Neuronal stem cell (in vitro differentiated cells): ENCODE measurements around the gene ATP2C2.
A peak's percentile ranks its signal among the peaks of the same experiment; 100 is the strongest.

ENCODE experiments used
- DNase-seq: peaks from one replicate; pipeline ENCODE4 v3.0.0-alpha.2; 2013; ENCODE audit warnings: low spot score
- H2AFZ ChIP-seq: one replicate; pipeline ENCODE4 v1.6.1; 2013; ENCODE audit warnings: mild to moderate bottlenecking, low read length, inconsistent platforms
- H2AK5ac ChIP-seq: 2 replicates; pipeline ENCODE4 v1.6.1; 2013; ENCODE audit warnings: low read depth, mild to moderate bottlenecking, inconsistent platforms, low read length, moderate library complexity, mixed read lengths
- H2BK120ac ChIP-seq: 2 replicates; pipeline ENCODE4 v1.6.1; 2013; ENCODE audit warnings: low read depth, mild to moderate bottlenecking, inconsistent platforms, low read length, moderate library complexity, mixed read lengths
- H2BK12ac ChIP-seq: one replicate; pipeline ENCODE4 v1.6.1; 2013; ENCODE audit warnings: low read length, inconsistent platforms
- H2BK15ac ChIP-seq: 2 replicates; pipeline ENCODE4 v1.6.1; 2013; ENCODE audit warnings: mild to moderate bottlenecking, low read length, inconsistent platforms, mixed read lengths
- H2BK5ac ChIP-seq: one replicate; pipeline ENCODE4 v1.6.1; 2013; ENCODE audit warnings: inconsistent platforms, mild to moderate bottlenecking, low read length, moderate library complexity
- H3K14ac ChIP-seq: one replicate; pipeline ENCODE4 v1.6.1; 2013; ENCODE audit warnings: low read length, inconsistent platforms
- H3K18ac ChIP-seq: 2 replicates; pipeline ENCODE4 v1.6.1; 2013; ENCODE audit warnings: low read length, inconsistent platforms
- H3K23ac ChIP-seq: 2 replicates; pipeline ENCODE4 v1.6.1; 2013; ENCODE audit warnings: low read depth, mild to moderate bottlenecking, mixed read lengths, low read length, inconsistent platforms; ENCODE audit not compliant: poor library complexity
- H3K27ac ChIP-seq: replicated peaks from 3 replicates; pipeline ENCODE4 v1.5.1; 2013; ENCODE audit warnings: low read length, inconsistent platforms
- H3K27me3 ChIP-seq, 3 experiments: 2 replicates each; pipeline ENCODE4 v1.6.1; 2013; ENCODE audit warnings: low read length in 3 of 3, mild to moderate bottlenecking in 2 of 3, inconsistent platforms in 1 of 3, low read depth in 1 of 3, mixed read lengths in 1 of 3, moderate library complexity in 1 of 3; ENCODE audit not compliant: control insufficient read depth in 3 of 3, insufficient read depth in 3 of 3
- H3K36me3 ChIP-seq, 2 donors: replicated peaks in 1 of 2; 2 replicates each; pipeline ENCODE4 v1.6.1; 2013; ENCODE audit warnings: low read length in 2 of 2; ENCODE audit not compliant: control insufficient read depth in 2 of 2, insufficient read depth in 2 of 2
- H3K4ac ChIP-seq: 2 replicates; pipeline ENCODE4 v1.6.1; 2013; ENCODE audit warnings: inconsistent platforms, mild to moderate bottlenecking, low read length, moderate library complexity
- H3K4me1 ChIP-seq, 2 donors: 1 replicate in 1 of 2; 2 replicates in 1 of 2; pipeline ENCODE4 v1.6.1; 2013; ENCODE audit warnings: low read length in 2 of 2, low read depth in 1 of 2; ENCODE audit not compliant: control insufficient read depth in 2 of 2, insufficient read depth in 1 of 2
- H3K4me2 ChIP-seq: one replicate; pipeline ENCODE4 v1.6.1; 2013; ENCODE audit warnings: mild to moderate bottlenecking, low read length, inconsistent platforms; ENCODE audit not compliant: insufficient read depth, poor library complexity, severe bottlenecking
- H3K4me3 ChIP-seq, 2 donors: 2 replicates each; pipeline ENCODE4 v1.5.1; 2013; ENCODE audit warnings: low read length in 2 of 2, mild to moderate bottlenecking in 2 of 2, inconsistent platforms in 1 of 2, moderate library complexity in 1 of 2
- H3K79me1 ChIP-seq: one replicate; pipeline ENCODE4 v1.6.1; 2013; ENCODE audit warnings: low read depth, mild to moderate bottlenecking, inconsistent platforms, low read length, moderate library complexity
- H3K9ac ChIP-seq: one replicate; pipeline ENCODE4 v1.6.1; 2013; ENCODE audit warnings: mild to moderate bottlenecking, low read depth, low read length, inconsistent platforms; ENCODE audit not compliant: poor library complexity
- H3K9me3 ChIP-seq, 2 donors: replicated peaks in 1 of 2; 2 replicates each; pipeline versions ENCODE3 to v1.6.1; 2013; ENCODE audit warnings: low read length in 2 of 2, mild to moderate bottlenecking in 2 of 2, inconsistent platforms in 1 of 2, low read depth in 1 of 2, mixed read lengths in 1 of 2, moderate library complexity in 1 of 2; ENCODE audit not compliant: control insufficient read depth in 2 of 2, insufficient read depth in 1 of 2
- H4K8ac ChIP-seq: one replicate; pipeline ENCODE4 v1.6.1; 2013; ENCODE audit warnings: low read depth, mild to moderate bottlenecking, inconsistent platforms, low read length, moderate library complexity
- H4K91ac ChIP-seq: one replicate; pipeline ENCODE4 v1.6.1; 2013; ENCODE audit warnings: low read length, low read depth, mild to moderate bottlenecking, inconsistent platforms; ENCODE audit not compliant: poor library complexity
- WGBS, 2 donors: extraction: QIAGEN DNeasy Blood & Tissue Kit; methylation state at CpG; one replicate each; pipeline ENCODE4 v1.1.7; 2013; ENCODE audit warnings: missing lambda C conversion rate in 2 of 2, mixed read lengths in 1 of 2; ENCODE audit not compliant: insufficient read length in 2 of 2, insufficient replicate concordance in 1 of 2; ENCODE audit errors: extremely low coverage in 2 of 2; 5-methylcytosine and 5-hydroxymethylcytosine counted together

ATP2C2 gene

GRCh38 chr16:84407588-84408313 lies 39.4 kb downstream of the ATP2C2 start:
- Histone ChIP-seq H3K9me3 (no peaks in the 10 kb centered on the region), H3K79me1 (no peaks in the 10 kb centered on the region), H4K8ac (no peak overlapping the region), H3K4me3 (no peak overlapping the region), H2AFZ (peak overlapping the region; percentile 39), H3K4ac (peak overlapping the region; percentile 13), H3K4me1 (peaks cover 0 to 9% of the 10 kb centered on the region in 2 donors), H2BK5ac (no peak overlapping the region), H3K18ac (peak overlapping the region; percentile 25), H2BK15ac (peak overlapping the region; percentile 11), H2BK12ac (no peak overlapping the region), H2BK120ac (peak overlapping the region; percentile 12), H2AK5ac (peak overlapping the region; percentile 67), H3K27me3 (peaks cover 0 to 15% (median 0%) of the 10 kb centered on the region in 3 experiments), H3K27ac (no peak overlapping the region), H3K9ac (no peak overlapping the region), H3K4me2 (no peak overlapping the region), H4K91ac (no peak overlapping the region), H3K14ac (no peak overlapping the region), H3K23ac (no peak overlapping the region), H3K36me3 (no peaks in the 10 kb centered on the region)
- DNase-seq, result no peak
- no CpG with 5 or more reads among the region's 9 CpGs for WGBS, 2 donors

DNA sequence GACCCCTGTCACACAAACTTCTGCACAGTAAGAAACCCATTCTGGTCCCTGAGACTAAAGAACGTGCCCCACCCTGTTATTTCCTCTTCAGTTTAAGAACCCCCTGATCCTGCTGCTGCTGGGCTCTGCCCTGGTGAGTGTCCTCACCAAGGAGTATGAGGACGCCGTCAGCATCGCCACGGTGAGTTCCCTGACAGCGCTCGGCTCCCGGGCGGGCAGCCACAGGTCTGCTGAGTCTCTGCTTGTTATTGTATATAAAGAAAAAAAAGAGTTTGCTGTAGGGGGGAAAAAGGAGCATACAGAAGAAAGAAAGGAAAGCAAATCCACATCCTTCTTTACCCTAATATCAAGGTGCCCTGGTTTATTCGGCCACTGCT lies 40.0 kb downstream of the ATP2C2 start:
- Histone ChIP-seq H3K79me1 (no peaks in the 10 kb centered on the region), H3K9ac (no peak overlapping the region), H3K27ac (no peak overlapping the region), H4K8ac (no peak overlapping the region), H3K9me3 (no peaks in the 10 kb centered on the region), H3K4me3 (no peak overlapping the region), H3K4me2 (no peak overlapping the region), H3K4me1 (peaks cover 0 to 9% of the 10 kb centered on the region in 2 donors), H2BK12ac (no peak overlapping the region), H2BK120ac (peak overlapping the region; percentile 12), H3K18ac (no peak overlapping the region), H4K91ac (no peak overlapping the region), H3K14ac (no peak overlapping the region), H2BK5ac (no peak overlapping the region), H3K4ac (no peak overlapping the region), H2AFZ (peak overlapping the region; percentile 39), H2BK15ac (peak overlapping the region; percentile 11), H2AK5ac (peak overlapping the region; percentile 67), H3K36me3 (no peaks in the 10 kb centered on the region), H3K27me3 (peaks cover 0 to 15% (median 0%) of the 10 kb centered on the region in 3 experiments), H3K23ac (no peak overlapping the region)
- DNase-seq, result no peak
- WGBS, 2 donors, result no CpG with 5 or more reads among the region's 10 CpGs

- WGBS, 2 donors, result no CpG with 5 or more reads among the region's 2 CpGs
- H3K14ac ChIP-seq, result no peak overlapping the region
- peaks cover 0 to 9% of the 10 kb centered on the region in 2 donors for H3K4me1 ChIP-seq
- H2AFZ ChIP-seq, result no peak overlapping the region
- no peak overlapping the region for H4K8ac ChIP-seq
- H3K27ac ChIP-seq, result no peak overlapping the region
- peaks cover 0 to 15% (median 0%) of the 10 kb centered on the region in 3 experiments for H3K27me3 ChIP-seq
- H2BK120ac ChIP-seq, result no peak overlapping the region
- no peaks in the 10 kb centered on the region for H3K36me3 ChIP-seq
- no peak overlapping the region for H2BK5ac ChIP-seq
- H3K23ac ChIP-seq, result no peak overlapping the region
- H3K9ac ChIP-seq, result no peak overlapping the region
- no peak overlapping the region for H2BK15ac ChIP-seq
- H2AK5ac ChIP-seq, result no peak overlapping the region
- H4K91ac ChIP-seq, result no peak overlapping the region
- H2BK12ac ChIP-seq, result no peak overlapping the region
- H3K4ac ChIP-seq, result no peak overlapping the region
- H3K4me2 ChIP-seq, result no peak overlapping the region
- H3K79me1 ChIP-seq, result no peaks in the 10 kb centered on the region
- no peak for DNase-seq
- H3K18ac ChIP-seq, result no peak overlapping the region
- no peaks in the 10 kb centered on the region for H3K9me3 ChIP-seq
- no peak overlapping the region for H3K4me3 ChIP-seq
Observed at GRCh38 chr16:84408856-84409255, 40.5 kb downstream of the ATP2C2 start.

GRCh38 chr16:84410361-84411138 lies 42.2 kb downstream of the ATP2C2 start:
- Histone ChIP-seq H3K9me3 (no peaks in the 10 kb centered on the region), H3K36me3 (no peaks in the 10 kb centered on the region), H2BK15ac (peak overlapping the region; percentile 22), H3K14ac (no peak overlapping the region), H3K27me3 (peaks cover 0 to 11% (median 0%) of the 10 kb centered on the region in 3 experiments), H3K4me1 (peaks cover 2 to 21% of the 10 kb centered on the region in 2 donors), H3K4me2 (no peak overlapping the region), H2AK5ac (peak overlapping the region; percentile 60), H3K23ac (no peak overlapping the region), H4K91ac (no peak overlapping the region), H3K27ac (no peak overlapping the region), H2BK12ac (no peak overlapping the region), H3K18ac (no peak overlapping the region), H2BK120ac (no peak overlapping the region), H2BK5ac (no peak overlapping the region), H2AFZ (no peak overlapping the region), H3K9ac (no peak overlapping the region), H4K8ac (no peak overlapping the region), H3K4me3 (no peak overlapping the region), H3K79me1 (no peaks in the 10 kb centered on the region), H3K4ac (no peak overlapping the region)
- DNase-seq, result no peak
- no CpG with 5 or more reads among the region's 11 CpGs for WGBS, 2 donors
